HG03575 (cell line): ENCODE results near the gene NOP10.
"Not testable (repeated sequence)": the region's sequence is repeated elsewhere in the genome, so short reads cannot be mapped to it uniquely, and the experiment has no call there.

ENCODE experiments used
- ATAC-seq: cut with Tn5 transposase; IDR thresholded peaks from one replicate; pipeline ENCODE4 v1.9.1; 2021; ENCODE audit not compliant: unreplicated experiment, insufficient number of reproducible peaks, low FRiP score; ENCODE audit errors: extremely low read depth

Gene NOP10

GRCh38 chr15:34342737-34343575 is at the start of gene NOP10, which contains the start of gene NUTM1:
TSS of gene NOP10 (minus strand) at chr15:34343136. CDS start at chr15:34343073, 63 bp downstream.
TSS of gene NUTM1 (plus strand) at chr15:34343315. CDS start at chr15:34343697, 382 bp downstream.
- no peak for ATAC-seq

GRCh38 chr15:34389594-34390086 is 46.7 kb upstream of the NOP10 start:
- ATAC-seq, result not testable (repeated sequence)

DNA sequence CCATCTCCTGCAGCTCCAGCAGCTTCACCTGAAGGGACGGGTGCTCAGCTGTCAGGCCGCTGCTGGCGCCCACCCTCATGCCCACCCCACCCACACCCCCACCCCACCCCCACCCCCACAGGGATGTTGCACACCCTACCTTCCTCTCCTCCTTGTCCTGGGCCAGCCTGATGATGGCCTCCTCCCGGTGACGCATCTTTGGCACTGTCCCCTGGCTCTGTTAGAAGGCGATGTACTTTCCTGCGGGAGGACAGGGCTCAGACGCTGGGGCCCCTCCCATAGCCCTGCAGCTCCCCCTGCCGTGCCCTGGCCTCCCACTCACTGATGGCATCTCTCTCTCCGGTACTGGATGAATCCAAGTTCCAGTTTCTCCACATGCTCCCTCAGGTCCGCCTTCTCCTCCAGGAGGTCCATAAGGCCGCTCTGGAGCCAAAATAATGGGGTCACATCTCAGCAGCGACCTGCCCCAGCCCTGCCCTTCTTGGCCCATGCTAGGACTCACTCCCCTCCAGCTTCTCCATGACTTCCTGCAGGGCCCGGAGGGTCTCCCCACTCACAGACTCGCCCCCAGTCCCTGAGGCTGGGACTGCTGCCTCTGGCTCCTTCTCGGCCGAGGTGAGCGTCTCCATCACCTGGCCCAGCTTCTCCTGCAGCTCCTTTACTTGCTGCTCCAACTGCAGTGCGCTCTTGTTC is 39.0 kb upstream of the NOP10 start:
- not testable (repeated sequence) for ATAC-seq

- ATAC-seq, result not testable (repeated sequence)
Measured at GRCh38 chr15:34380491-34380890, 37.6 kb upstream of the NOP10 start.

DNA sequence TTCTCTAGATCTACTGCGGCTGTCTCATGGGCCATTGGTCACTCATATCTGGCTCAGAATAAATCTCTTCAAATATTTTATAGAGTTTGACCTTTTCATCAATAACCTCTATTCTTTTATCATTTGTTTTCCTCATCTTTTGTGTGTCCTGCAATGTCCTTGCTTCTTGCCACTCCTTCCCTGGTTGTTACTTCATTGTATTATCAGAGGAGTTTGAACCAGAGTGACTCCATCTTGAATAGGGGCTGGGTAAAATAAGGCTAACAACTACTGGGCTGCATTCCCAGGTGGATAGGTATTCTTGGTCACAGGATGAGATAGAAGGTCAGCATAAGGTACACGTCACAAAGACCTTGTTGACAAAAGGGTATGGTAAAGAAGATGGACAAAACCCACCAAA is 33.9 kb upstream of the NOP10 start:
- no peak for ATAC-seq

DNA sequence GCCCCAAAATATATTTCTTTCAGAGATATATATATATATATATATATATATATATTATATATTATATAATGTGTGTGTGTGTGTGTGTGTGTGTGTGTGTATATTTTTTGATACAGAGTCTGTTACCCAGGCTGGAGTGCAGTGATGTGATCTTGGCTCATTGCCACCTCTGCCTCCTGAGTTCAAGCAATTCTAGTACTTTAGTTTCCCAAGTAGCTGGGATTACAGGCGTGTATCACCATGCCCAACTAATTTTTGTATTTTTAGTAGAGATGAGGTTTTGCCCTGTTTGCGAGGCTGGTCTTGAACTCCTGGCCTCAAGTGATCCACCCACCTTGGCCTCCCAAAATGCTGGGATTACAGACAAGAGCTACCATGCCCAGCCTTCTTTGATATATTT is 32.6 kb upstream of the NOP10 start:
- not testable (repeated sequence) for ATAC-seq

DNA sequence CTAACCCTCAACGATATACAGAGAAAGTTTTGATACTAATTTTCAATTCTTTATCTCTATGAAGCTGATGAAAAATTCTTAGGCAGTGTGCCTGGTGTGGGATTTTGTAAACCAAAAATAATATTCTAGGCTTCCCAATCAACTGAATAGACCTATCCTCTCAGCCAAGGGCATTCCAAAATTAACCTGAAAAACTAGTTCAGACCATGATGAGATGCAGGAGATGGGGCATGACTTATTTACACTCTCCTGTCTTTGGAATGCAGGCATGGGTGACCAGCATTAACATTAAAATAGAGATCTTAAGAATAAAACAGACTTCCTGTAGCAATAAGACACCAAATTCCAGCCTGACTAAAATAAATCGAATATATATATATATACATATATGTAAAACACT is 31.9 kb upstream of the NOP10 start:
- ATAC-seq, result no peak

DNA sequence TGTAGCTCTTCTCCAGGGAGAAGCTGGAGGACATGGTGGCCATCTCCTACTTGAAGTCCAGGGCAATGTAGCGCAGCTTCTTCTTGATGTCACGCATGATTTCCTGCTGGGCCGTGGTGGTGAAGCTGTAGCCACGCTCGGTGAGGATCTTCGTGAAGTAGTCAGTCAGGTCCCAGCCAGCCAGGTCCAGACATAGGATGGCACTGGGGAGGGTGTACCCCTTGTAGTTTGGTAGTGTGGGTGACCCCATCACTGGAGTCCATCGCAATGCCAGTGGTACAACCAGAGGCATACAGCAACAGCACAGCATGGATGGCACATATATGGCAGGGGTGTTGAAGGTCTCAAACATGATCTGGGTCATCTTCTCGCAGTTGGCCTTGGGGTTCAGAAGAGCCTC is 31.0 kb upstream of the NOP10 start:
- no peak for ATAC-seq

- no peak for ATAC-seq
Measured at GRCh38 chr15:34370643-34371042, 27.7 kb upstream of the NOP10 start.

DNA sequence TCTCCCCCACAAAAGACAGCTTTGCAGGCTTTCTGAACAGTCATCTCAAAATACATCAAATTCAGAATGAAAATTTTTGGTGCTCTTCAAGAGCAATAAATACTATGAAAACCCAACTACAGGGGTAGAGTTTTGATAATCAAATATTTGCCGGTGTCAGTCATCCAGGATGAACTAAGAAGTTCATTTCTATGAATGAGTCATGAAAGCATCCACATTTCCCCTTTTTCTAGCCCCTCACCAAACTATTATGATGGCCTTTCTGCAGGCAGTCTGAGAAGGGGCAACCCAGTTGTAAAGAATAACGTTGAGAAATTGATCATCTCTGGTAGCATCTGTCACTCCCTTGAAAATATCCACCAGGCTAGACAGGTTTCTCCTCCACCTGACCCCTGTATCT is 27.2 kb upstream of the NOP10 start:
- ATAC-seq, result no peak

- ATAC-seq, result no peak
Measured at GRCh38 chr15:34367101-34368081, 24.5 kb upstream of the NOP10 start, which contains the start of gene LPCAT4. TSS of gene LPCAT4 (minus strand) at chr15:34367196. CDS start at chr15:34367100, 96 bp downstream.

GRCh38 chr15:34366271-34367065 is 23.5 kb upstream of the NOP10 start:
- ATAC-seq, result no peak

DNA sequence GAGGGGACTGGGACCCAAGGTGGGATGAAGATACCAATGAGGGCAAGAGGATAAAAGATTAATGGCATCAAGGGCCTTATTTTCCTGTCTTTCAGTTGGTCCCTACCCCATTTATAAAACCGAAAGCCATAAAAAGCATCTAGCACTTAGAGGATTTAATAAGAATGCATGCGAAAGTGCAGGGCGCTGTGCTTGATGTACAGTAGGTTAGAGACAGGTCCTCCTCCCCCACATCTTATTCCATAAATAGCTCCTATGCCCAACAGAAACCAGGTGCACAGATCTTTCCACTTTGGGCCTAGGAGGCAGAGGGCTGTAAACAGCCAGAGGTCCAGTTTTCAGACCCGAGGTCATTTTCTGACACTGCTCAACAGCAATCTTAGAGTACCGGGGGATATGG is 22.9 kb upstream of the NOP10 start:
- ATAC-seq, result no peak

DNA sequence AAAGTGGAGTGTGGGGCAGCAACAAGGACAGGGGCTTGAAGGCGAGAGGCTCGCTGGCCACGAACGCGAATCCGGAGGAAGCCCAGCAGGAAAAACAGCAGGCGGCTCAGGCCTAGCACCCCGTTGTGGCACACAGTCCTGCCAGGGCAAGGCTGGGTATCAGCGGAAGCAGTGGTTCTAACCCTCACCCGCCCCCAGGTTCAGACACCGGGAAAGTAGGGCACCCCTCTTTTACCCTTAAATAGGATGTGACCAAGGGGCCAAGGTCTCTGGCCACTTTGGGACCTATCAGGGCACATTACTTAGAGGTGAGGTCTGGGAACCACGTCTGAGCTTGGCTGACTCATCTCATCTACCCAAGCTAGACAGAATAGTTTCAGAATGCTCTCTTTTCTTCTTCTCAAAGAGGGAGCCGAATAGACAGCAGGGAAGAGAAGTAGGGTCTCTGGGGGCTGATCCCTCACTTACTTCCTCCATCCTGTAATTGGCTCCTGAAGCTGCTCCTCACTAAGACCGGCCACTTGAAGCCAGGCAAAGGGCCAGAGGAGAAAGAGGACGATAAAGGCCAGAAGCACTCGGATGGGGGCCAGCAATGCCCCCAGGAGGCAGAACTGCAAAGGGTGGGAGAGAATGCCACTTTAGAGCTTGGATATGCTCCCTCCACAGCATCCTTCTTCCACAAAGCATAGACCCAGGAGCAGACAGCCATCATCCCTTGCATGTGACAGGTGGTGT is 22.3 kb upstream of the NOP10 start:
- no peak for ATAC-seq

GRCh38 chr15:34364041-34364440 is 21.1 kb upstream of the NOP10 start:
- ATAC-seq, result no peak

GRCh38 chr15:34362047-34362773 is 19.3 kb upstream of the NOP10 start:
- ATAC-seq, result no peak

GRCh38 chr15:34361278-34361677 is 18.3 kb upstream of the NOP10 start:
- ATAC-seq, result no peak
